Activated CD4-positive, alpha-beta T cell treated with anti-CD3 and anti-CD28 coated beads for 48 hours (primary cell): ENCODE results near the gene MIPEP.

ENCODE experiments used
- DNase-seq: peaks from one replicate; pipeline ENCODE4 v3.0.0-alpha.2; 2020

Gene MIPEP

DNA sequence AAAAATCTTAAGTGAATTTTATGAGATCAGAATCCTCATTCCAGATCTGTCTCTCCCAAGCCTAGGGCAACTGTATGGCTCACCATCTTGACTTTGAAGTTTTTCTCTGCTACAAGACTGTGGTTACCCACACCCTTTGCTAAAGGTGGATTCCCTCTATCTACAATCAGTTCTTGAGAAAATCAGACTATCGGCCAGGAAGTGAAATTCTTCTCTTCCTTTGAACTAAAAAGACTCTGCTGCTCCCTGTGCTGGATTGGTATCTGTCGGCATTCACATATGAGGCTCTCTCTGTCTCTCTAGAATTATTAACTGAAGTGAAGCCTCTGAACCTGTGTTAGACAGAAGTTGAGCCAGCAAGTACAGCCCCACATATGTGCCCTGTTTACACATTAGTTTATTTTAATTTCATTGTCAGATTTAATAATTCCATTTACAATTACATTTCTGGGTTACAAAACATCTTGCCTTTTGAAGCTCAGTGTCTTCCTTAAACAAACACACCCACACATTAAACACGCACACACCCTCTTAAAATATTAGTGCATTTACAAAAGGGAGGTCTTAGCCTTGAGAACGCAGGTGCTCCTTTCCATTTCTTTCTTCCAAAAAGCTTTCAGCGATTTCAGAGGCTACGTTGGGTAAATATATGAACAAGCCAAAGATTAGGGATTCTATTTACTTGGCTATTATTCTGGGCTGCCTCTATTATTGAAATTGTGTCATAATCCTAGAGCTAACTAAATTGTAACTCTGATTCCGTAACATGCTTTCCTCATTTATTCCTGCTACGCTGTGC, 145.7 kb downstream of the MIPEP start:
- peak; percentile 15 for DNase-seq

- DNase-seq, result peak; percentile 24
These were observed 147.2 kb downstream of the MIPEP start for GRCh38 chr13:23741879-23742510.

- DNase-seq, result no peak
These were observed 149.2 kb downstream of the MIPEP start for GRCh38 chr13:23740002-23740401.

- DNase-seq, result no peak
These were observed 149.6 kb downstream of the MIPEP start for GRCh38 chr13:23739596-23739995.

- DNase-seq, result no peak
These were observed 152.7 kb downstream of the MIPEP start for GRCh38 chr13:23736541-23736940.

DNA sequence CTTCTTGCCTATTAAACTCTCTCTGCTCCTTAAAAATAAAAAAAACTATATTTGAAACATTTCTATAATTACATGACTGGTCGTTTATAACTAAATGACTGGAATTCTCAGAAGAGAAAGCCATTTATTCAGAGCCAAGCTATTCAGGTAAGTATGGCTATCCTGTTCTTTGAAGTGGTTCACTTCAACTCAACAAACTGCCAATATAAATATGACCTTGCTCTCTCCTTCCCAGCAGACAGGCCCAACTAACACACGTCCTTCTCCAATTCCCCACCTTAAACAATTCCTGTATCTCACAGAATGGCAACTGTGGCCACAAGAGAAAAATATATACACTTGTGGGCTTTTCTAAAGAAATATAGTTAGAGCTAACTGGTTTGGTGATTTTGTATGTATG, 153.9 kb downstream of the MIPEP start:
- DNase-seq, result no peak

- no peak for DNase-seq
These were observed 157.5 kb downstream of the MIPEP start for GRCh38 chr13:23731709-23732108.

DNA sequence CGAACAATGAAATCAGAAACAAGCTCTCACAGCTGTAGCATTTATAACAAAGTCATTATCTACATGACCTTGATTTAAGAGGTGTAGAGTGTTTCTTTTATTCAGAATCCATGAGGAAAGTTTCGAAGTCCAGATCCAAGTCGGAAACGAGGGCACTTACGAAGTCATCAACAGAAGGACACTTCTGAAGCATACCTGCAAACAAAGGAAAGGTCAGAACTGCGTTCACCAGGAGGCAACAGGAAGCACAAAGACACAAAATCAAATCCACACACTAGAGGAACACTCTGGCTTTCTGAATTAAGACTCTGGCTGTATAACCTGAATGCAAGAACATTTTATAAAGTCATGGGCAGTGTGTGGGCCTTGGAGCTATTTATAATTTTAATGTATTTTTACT, 158.9 kb downstream of the MIPEP start:
- DNase-seq, result no peak

DNA sequence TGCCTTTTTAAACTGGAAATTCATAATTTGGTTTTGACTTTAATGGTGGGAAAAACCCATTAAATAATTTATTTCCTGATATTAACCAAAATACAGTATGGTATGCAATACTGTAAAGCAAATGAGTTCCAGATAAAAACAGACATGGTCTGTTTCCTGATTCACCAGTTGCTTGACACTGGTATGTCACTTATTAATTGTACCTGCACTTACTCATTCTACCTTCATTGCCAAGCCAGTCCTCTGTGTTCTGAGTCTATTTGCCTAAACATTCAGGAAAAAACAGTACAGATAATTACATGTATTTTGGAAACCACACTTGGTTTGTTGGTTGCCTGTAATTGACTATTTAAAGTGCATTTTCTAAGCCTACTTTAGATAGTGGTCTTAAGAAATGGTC, 159.7 kb downstream of the MIPEP start:
- no peak for DNase-seq

DNA sequence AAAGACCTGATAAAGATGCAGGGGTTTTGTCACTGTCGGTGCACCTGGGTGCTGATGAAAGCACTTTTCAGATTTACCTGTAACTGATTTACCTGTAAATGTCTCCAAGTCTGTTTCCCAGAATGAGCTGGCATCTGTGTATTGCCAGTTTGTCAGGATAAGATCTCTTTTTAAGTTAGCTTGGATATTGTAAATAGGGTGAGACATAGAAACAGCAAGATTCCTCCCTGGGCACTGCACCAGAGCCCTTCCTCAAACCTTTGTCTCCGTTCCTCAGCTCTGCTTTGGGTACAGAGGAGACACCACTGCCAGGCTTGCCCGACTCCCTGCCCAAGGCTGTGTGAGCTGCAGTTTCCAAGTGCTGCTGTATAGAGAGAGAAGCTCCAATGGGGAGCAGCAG, 160.4 kb downstream of the MIPEP start:
- no peak for DNase-seq

DNA sequence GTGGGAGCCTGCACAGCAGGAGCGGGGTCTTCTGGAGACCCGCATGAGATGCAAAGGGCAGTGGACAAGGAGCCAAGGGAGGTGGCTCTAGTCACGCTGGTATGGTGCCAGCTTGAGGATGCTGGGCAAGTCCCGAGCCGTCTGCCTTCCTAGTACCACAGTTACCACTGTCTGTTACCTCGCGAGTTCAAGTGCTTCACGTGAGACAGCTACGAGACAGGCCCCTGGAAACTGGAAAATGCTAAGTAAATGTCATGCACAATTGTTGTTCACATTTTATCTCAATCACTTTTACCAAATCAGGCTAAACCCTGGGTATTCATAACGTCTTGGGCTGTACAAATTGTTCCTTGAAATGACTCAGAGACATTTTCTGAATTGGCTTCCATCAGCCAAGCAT, 163.3 kb downstream of the MIPEP start:
- DNase-seq, result no peak

DNA sequence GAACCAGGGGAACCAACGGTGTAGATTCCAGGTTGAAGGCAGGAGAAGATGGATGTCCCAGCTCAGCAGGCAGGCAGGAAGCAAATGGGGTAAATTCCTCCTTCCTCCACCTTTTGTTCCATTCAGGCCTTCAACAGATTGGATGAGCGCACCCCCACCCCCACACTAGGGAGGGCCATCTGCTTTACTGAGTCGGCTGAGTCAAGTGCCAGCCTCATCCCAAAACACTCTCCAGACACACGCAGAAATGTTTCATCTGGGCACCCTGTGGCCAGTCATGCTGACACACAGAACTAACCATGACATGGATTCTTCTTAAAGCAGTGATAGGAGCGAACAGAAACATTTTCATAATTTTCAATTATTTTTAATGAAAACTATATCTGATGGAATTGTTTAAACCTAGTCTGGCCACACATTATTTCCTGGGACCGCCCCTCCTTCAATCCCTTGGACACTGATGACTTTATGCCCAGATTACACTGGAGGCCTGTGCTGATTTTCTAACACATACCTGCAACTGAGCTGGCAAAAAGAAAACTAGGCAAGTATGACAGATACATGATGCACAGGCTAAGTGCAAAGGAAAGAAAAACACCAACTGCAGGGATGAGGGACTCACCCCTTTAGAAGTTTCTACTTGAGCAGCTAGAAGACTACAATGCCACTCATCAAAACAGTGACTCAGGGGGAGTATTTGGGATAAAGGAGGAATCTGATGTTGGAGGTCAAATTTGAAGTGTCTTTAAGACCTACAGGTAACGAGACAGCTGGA, 164.8 kb downstream of the MIPEP start:
- no peak for DNase-seq

GRCh38 chr13:23723471-23723870, 165.7 kb downstream of the MIPEP start:
- DNase-seq, result no peak

GRCh38 chr13:23722726-23723453, 166.3 kb downstream of the MIPEP start:
- no peak for DNase-seq

GRCh38 chr13:23718996-23719395, 170.2 kb downstream of the MIPEP start:
- DNase-seq, result no peak

- DNase-seq, result no peak
These were observed 172.8 kb downstream of the MIPEP start for GRCh38 chr13:23716401-23716800.

GRCh38 chr13:23715762-23716235, 173.4 kb downstream of the MIPEP start:
- peak; percentile 20 for DNase-seq

DNA sequence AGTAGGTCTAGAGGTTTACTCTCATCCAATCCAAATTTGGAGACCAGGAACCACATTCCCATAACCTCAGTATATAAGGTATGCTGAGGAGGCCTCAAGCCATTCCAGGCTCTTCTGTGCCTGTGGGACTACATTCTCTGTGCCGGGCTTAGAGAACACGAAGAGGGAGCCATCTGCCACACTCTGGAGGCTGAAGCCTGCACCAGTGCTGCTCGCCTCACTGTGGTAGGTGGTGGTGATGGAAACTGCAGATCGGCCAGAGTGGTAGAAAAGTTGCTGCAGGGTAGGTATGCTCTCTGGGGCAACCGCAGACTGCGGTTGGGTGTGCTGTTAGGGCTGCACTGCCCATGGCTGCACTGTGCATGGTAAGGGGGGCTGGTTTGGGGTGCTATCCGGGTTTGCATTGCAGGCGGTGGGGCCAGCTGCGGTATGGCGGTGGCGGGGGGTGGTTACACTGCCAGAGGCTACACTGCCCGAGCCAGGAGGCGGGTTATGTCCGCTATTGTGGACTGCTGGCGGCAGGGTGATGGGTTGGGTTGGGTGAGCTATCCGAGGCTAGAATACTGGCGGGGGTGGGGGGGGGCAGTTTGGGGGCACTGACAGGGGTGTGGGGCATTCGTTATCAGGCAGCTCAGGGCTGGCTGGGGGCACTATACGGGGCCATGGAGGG, 174.0 kb downstream of the MIPEP start:
- DNase-seq, result no peak

- DNase-seq, result no peak
These were observed 174.5 kb downstream of the MIPEP start for GRCh38 chr13:23714672-23715071.

GRCh38 chr13:23711355-23711754, 177.8 kb downstream of the MIPEP start:
- DNase-seq, result no peak

DNA sequence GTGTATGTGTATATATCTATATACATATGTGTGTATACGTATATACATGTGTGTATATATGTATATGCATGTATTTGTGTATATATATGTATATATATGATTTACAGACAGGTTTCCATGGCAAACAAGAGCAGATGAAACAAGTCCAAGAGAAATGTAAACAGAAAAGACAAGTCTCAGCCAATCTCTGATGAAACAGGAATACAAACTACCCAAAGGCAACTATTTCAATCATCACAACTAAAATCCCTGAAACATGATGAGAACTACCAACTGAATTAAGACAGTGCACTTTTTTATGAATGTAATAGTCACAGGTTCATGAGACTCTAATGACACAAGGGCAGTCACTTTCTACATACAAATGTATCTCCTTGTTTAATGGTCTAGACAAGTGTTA, 178.8 kb downstream of the MIPEP start:
- DNase-seq, result no peak

- DNase-seq, result no peak
These were observed 179.7 kb downstream of the MIPEP start for GRCh38 chr13:23709536-23709935.
